GM06990 (cell line): ENCODE results near the gene LRP3.

Source experiments
- DNase-seq: peaks from one replicate; pipeline ENCODE4 v3.0.0-alpha.2; 2011; ENCODE audit not compliant: insufficient read length; ENCODE audit errors: extremely low read depth
- H3K27me3 ChIP-seq: replicated peaks from 2 replicates; pipeline ENCODE4 v1.6.0; 2011; ENCODE audit warnings: low read length; ENCODE audit not compliant: control insufficient read depth, insufficient read depth
- H3K36me3 ChIP-seq: 2 replicates; pipeline ENCODE4 v1.5.1; 2011; ENCODE audit warnings: low read length; ENCODE audit not compliant: control insufficient read depth, insufficient read depth
- H3K4me3 ChIP-seq: replicated peaks from 2 replicates; pipeline ENCODE4 v1.5.1; 2011; ENCODE audit warnings: low read depth, mild to moderate bottlenecking, control low read depth, low read length
- CTCF ChIP-seq: IDR thresholded peaks from 2 replicates; pipeline ENCODE4 v1.5.1; 2011; ENCODE audit warnings: low read length, control low read depth, mild to moderate bottlenecking, inconsistent platforms; ENCODE audit not compliant: insufficient read depth, poor library complexity, severe bottlenecking

LRP3 gene

GRCh38 chr19:33202546-33203507 is 8.7 kb downstream of the LRP3 start:
- TF ChIP-seq CTCF, result no peak

GRCh38 chr19:33203529-33203928 is 9.4 kb downstream of the LRP3 start:
- Histone ChIP-seq H3K27me3 (no peaks in the 10 kb centered on the region), H3K4me3 (no peak overlapping the region), H3K36me3 (no peaks in the 10 kb centered on the region)
- DNase-seq, result no peak
- no peak for TF ChIP-seq CTCF

More at GRCh38 chr19:33202546-33203507, 8.7 kb downstream of the LRP3 start:
- H3K4me3 ChIP-seq, result no peak overlapping the region
- H3K27me3 ChIP-seq, result no peaks in the 10 kb centered on the region
- no peaks in the 10 kb centered on the region for H3K36me3 ChIP-seq
- DNase-seq, result no peak

- no peak overlapping the region for H3K4me3 ChIP-seq
- no peaks in the 10 kb centered on the region for H3K36me3 ChIP-seq
- DNase-seq, result no peak
- no peaks in the 10 kb centered on the region for H3K27me3 ChIP-seq
- no peak for TF ChIP-seq CTCF
Observed at GRCh38 chr19:33204136-33204973, 10.2 kb downstream of the LRP3 start.

- Histone ChIP-seq H3K36me3 (no peaks in the 10 kb centered on the region), H3K4me3 (no peak overlapping the region), H3K27me3 (no peaks in the 10 kb centered on the region)
- TF ChIP-seq CTCF, result no peak
- no peak for DNase-seq
Observed at GRCh38 chr19:33205110-33205509, 11.0 kb downstream of the LRP3 start.

- TF ChIP-seq CTCF, result no peak
- Histone ChIP-seq H3K4me3 (no peak overlapping the region), H3K27me3 (no peaks in the 10 kb centered on the region), H3K36me3 (no peaks in the 10 kb centered on the region)
- DNase-seq, result no peak
Observed at GRCh38 chr19:33205531-33206260, 11.6 kb downstream of the LRP3 start.
